ENCODE data around the gene VGF.

The VGF gene

GRCh38 chr7:101198476-101198875 lies 33.1 kb upstream of the VGF start:
- DNase-seq (ENCODE audit: insufficient read length, low spot score) (no peak), FAIRE-seq (no peak)
- no peak for TF ChIP-seq CTCF (IDR thresholded peaks at IDR 0.05; ENCODE audit: insufficient read depth, missing control alignments)

- FAIRE-seq (no peak), DNase-seq (ENCODE audit: insufficient read length, low spot score) (no peak)
- no peak for TF ChIP-seq CTCF (IDR thresholded peaks at IDR 0.05; ENCODE audit: insufficient read depth, missing control alignments)
These were observed 32.6 kb upstream of the VGF start for GRCh38 chr7:101197991-101198390.

- FAIRE-seq, result no peak
- no peak for TF ChIP-seq CTCF (IDR thresholded peaks at IDR 0.05; ENCODE audit: insufficient read depth, missing control alignments)
These were observed 30.5 kb upstream of the VGF start for GRCh38 chr7:101195884-101196283.

GRCh38 chr7:101189109-101189508 lies 23.7 kb upstream of the VGF start:
- no peak for FAIRE-seq
- no peak for DNase-seq (ENCODE audit: insufficient read length, low spot score)
- no peak for TF ChIP-seq CTCF (IDR thresholded peaks at IDR 0.05; ENCODE audit: insufficient read depth, missing control alignments)

More at GRCh38 chr7:101195884-101196283, 30.5 kb upstream of the VGF start:
- DNase-seq (ENCODE audit: insufficient read length, low spot score), result no peak

GRCh38 chr7:101186844-101187428 lies 21.6 kb upstream of the VGF start:
- DNase-seq (ENCODE audit: insufficient read length, low spot score) (no peak), FAIRE-seq (no peak)
- no peak for TF ChIP-seq CTCF (IDR thresholded peaks at IDR 0.05; ENCODE audit: insufficient read depth, missing control alignments)

GRCh38 chr7:101186194-101186593 lies 20.8 kb upstream of the VGF start:
- TF ChIP-seq CTCF (IDR thresholded peaks at IDR 0.05; ENCODE audit: insufficient read depth, missing control alignments), result no peak
- FAIRE-seq, result no peak

GRCh38 chr7:101185258-101185839 lies 20.0 kb upstream of the VGF start:
- no peak for TF ChIP-seq CTCF (IDR thresholded peaks at IDR 0.05; ENCODE audit: insufficient read depth, missing control alignments)
- no peak for FAIRE-seq
- no peak for DNase-seq (ENCODE audit: insufficient read length, low spot score)

More at GRCh38 chr7:101186194-101186593, 20.8 kb upstream of the VGF start:
- DNase-seq (ENCODE audit: insufficient read length, low spot score), result no peak
